ENCODE results near the gene ORM1.

DNA sequence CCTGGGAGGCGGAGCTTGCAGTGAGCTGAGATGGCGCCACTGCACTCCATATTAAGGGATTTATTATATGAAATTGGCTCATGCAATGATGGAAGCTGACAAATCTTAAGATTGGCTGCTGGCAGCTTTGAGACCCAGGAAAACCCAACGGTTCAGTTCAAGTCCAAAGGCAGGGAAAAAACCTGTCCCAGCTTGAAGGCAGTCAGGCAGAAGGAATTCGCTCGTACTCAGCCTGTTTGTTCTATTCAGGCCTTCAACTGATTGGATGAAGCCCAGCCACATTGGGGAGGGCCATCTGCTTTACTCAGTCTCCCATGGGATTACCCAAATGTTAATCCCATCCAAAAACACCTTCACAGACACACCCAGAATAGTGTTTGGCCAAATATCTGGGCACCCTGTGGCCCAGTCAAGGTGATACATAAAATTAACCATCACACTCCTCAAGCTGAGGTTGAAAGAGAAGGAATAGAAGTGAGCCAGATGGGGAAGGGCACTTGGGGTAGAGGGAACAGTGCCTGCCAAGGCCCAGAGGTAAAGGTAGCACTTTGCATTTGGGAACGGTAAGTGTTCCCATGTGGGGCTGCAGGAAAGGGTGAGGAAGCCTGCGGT lies 8.5 kb upstream of the ORM1 start:
- no peak for TF ChIP-seq CTCF (IDR thresholded peaks at IDR 0.05; ENCODE audit: low read depth, low read length, missing input control)
- TF ChIP-seq RAD21 (IDR thresholded peaks at IDR 0.05), result no peak
- TF ChIP-seq, protein P1, sequence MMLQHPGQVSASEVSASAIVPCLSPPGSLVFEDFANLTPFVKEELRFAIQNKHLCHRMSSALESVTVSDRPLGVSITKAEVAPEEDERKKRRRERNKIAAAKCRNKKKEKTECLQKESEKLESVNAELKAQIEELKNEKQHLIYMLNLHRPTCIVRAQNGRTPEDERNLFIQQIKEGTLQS (IDR thresholded peaks at IDR 0.05), result no peak

Measured in liver (tissue), 3 donors.